CD4-positive, alpha-beta T cell (primary cell): ENCODE measurements around the gene NLGN1. TPM values are rescaled to one million over a fixed set of nuclear protein-coding genes. Genes with fewer than 3 reads are reported as not detected.
"Not testable (repeated sequence)": the region's sequence is repeated elsewhere in the genome, so short reads cannot be mapped to it uniquely, and the experiment has no call there.

Experiments used
- ATAC-seq: fragments of 200-7000 bp; cut with Tn5 transposase; one replicate; pipeline ENCODE4 v1.10.0; 2022; ENCODE audit warnings: mild to moderate bottlenecking; ENCODE audit not compliant: poor library complexity
- CTCF ChIA-PET: fragments of 350-600 bp; sonication (Branson Sonifier 250); formaldehyde crosslinking; loops from one replicate; lab custom pipeline; 2021; ENCODE audit warnings: antibody characterized with exemption, inconsistent platforms; lab: Charles Lee
- POLR2A ChIA-PET: fragments of 350-600 bp; sonication (Branson Sonifier 250); formaldehyde crosslinking; loops from one replicate; lab custom pipeline; 2021; ENCODE audit warnings: antibody characterized with exemption, inconsistent platforms; lab: Charles Lee
- DNase-seq, 14 experiments: peaks; one replicate each; pipeline ENCODE4 v3.0.0-alpha.2; 2013 to 2020; ENCODE audit warnings: mixed read lengths in 2 of 14
- H3K27ac ChIP-seq, 2 donors: one replicate each; pipeline versions ENCODE4 v1.5.1 to v1.7.0; 2013; ENCODE audit warnings: low read length in 2 of 2, low read depth in 1 of 2, mild to moderate bottlenecking in 1 of 2
- H3K27me3 ChIP-seq, 2 experiments: 1 replicate in 1 of 2; 2 replicates in 1 of 2; pipeline versions ENCODE4 v1.6.1 to v1.7.0; 2013; ENCODE audit warnings: low read length in 2 of 2, control low read depth in 1 of 2, mild to moderate bottlenecking in 1 of 2, moderate library complexity in 1 of 2; ENCODE audit not compliant: insufficient read depth in 2 of 2, control insufficient read depth in 1 of 2
- H3K36me3 ChIP-seq: one replicate; pipeline ENCODE4 v1.6.1; 2013; ENCODE audit warnings: low read length, control low read depth; ENCODE audit not compliant: insufficient read depth
- H3K4me1 ChIP-seq: one replicate; pipeline ENCODE4 v1.6.1; 2013; ENCODE audit warnings: low read length, control low read depth; ENCODE audit not compliant: insufficient read depth
- H3K4me3 ChIP-seq: one replicate; pipeline ENCODE4 v1.5.1; 2013; ENCODE audit warnings: mild to moderate bottlenecking, low read length, moderate library complexity
- H3K9me3 ChIP-seq, 2 experiments: 1 replicate in 1 of 2; 2 replicates in 1 of 2; pipeline versions ENCODE4 v1.6.1 to v1.7.0; 2013; ENCODE audit warnings: low read length in 2 of 2, mild to moderate bottlenecking in 2 of 2, control low read depth in 1 of 2, moderate library complexity in 1 of 2; ENCODE audit not compliant: control insufficient read depth in 1 of 2, insufficient read depth in 1 of 2
- H3K27ac Mint-ChIP-seq: one replicate; pipeline ENCODE4 v1.8.0; 2020; ENCODE audit warnings: mixed read lengths
- H3K27me3 Mint-ChIP-seq: one replicate; pipeline ENCODE4 v1.8.0; 2021; ENCODE audit warnings: mixed read lengths
- H3K36me3 Mint-ChIP-seq: one replicate; pipeline ENCODE4 v1.8.0; 2021; ENCODE audit warnings: low read depth, mixed read lengths
- H3K4me1 Mint-ChIP-seq: one replicate; pipeline ENCODE4 v1.8.0; 2021; ENCODE audit warnings: low read depth, mixed read lengths
- H3K4me3 Mint-ChIP-seq: one replicate; pipeline ENCODE4 v1.8.0; 2020; ENCODE audit warnings: mild to moderate bottlenecking, mixed read lengths
- H3K9me3 Mint-ChIP-seq: one replicate; pipeline ENCODE4 v1.8.0; 2020; ENCODE audit warnings: mixed read lengths
- CTCF ChIP-seq: fragments of 200-600 bp; IDR thresholded peaks from one replicate; pipeline ENCODE4 v1.8.0; 2022; ENCODE audit warnings: antibody characterized with exemption, mild to moderate bottlenecking
- intact Hi-C, 2 experiments: fragments of 100-400 bp; cut with DNase I in 1 of 2; cut with micrococcal nuclease in 1 of 2; formaldehyde crosslinking; loops; one replicate each; pipeline versions ENCODE4 v1.15.1 to v1.9.0; 2023 to 2025; cut with DNase I, micrococcal nuclease
- total RNA-seq, 174 experiments: library from RNA in 2 of 174; stranded (reverse) in 2 of 174; gene quantifications; one replicate each; pipeline ENCODE4 v1.2.3 and lab custom pipeline; 2021 to 2026

The NLGN1 gene
- total RNA-seq, 2 experiments from 2014 or later: not detected

GRCh38 chr3:173430576-173430975, 33.0 kb downstream of the NLGN1 start:
- Histone ChIP-seq H3K9me3 (peaks cover 5 to 19% of the 10 kb centered on the region in 2 experiments), H3K36me3 (no peaks in the 10 kb centered on the region), H3K4me1 (no peaks in the 10 kb centered on the region), H3K27me3 (no peaks in the 10 kb centered on the region), H3K27ac (no peak overlapping the region), H3K4me3 (no peak overlapping the region)
- Mint-ChIP-seq H3K4me1 (no peaks in the 10 kb centered on the region), H3K36me3 (no peaks in the 10 kb centered on the region), H3K27me3 (no peaks in the 10 kb centered on the region), H3K27ac (no peak overlapping the region), H3K9me3 (peaks cover 14% of the 10 kb centered on the region), H3K4me3 (no peak overlapping the region)
- ChIA-PET CTCF (no interaction called here), POLR2A (no interaction called here)
- intact Hi-C loops: no loop called here
- no peak for TF ChIP-seq CTCF
- DNase-seq (no peak), ATAC-seq (no peak)

DNA sequence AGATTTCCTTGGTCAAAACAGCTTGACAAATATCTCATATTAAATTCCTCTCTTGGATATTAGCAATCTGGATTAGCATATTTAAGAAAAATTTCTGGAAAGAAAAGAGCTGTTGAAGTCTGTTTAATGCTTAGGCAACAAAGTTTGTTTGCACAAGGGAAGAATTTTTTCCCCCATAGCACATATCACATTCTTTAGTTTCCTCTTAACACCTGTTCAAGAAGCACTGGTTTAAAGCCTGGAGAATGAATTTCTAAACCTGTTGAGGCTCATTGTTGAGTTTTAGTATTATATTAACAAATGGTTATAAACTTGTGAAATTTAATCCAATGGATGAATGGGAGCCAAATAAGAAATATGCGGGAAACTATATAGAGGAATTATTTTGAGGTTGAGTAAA, 41.5 kb downstream of the NLGN1 start:
- Mint-ChIP-seq H3K27ac (no peak overlapping the region), H3K4me3 (no peak overlapping the region), H3K9me3 (peaks cover 2% of the 10 kb centered on the region), H3K36me3 (no peaks in the 10 kb centered on the region), H3K4me1 (no peaks in the 10 kb centered on the region), H3K27me3 (no peaks in the 10 kb centered on the region)
- no peaks in the 10 kb centered on the region for H3K27me3 ChIP-seq
- intact Hi-C loops: no loop called here
- ChIA-PET POLR2A (no interaction called here), CTCF (no interaction called here)
- ATAC-seq (no peak), DNase-seq (no peak)
- H3K4me1 ChIP-seq: no peaks in the 10 kb centered on the region
- H3K9me3 ChIP-seq: peaks cover 0 to 3% of the 10 kb centered on the region in 2 experiments
- TF ChIP-seq CTCF: no peak
- no peak overlapping the region for H3K4me3 ChIP-seq
- no peaks in the 10 kb centered on the region for H3K36me3 ChIP-seq
- H3K27ac ChIP-seq: no peak overlapping the region

DNA sequence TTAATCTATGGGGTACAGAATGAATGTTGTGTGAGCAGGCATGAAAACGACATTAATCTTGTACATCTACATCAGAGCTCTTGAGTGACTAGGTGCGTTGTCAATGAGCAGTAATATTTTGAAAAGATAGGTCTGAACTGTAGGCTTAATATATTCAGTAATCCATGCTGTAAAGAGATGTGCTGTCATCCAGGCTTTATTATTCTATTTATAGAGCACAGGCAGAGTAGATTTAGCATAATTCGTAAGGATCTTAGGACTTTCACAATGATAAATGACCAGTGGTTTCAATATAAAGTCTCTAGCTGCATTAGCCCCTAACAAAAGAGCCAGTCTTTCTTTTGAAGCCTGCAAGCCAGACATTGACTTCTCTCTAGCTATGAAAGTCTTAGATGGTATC, 43.0 kb downstream of the NLGN1 start:
- no peaks in the 10 kb centered on the region for H3K4me1 Mint-ChIP-seq
- no peak for TF ChIP-seq CTCF
- H3K27me3 Mint-ChIP-seq: no peaks in the 10 kb centered on the region
- intact Hi-C loops: no loop called here
- DNase-seq: no peak
- POLR2A ChIA-PET: no interaction called here
- H3K36me3 Mint-ChIP-seq: no peaks in the 10 kb centered on the region
- H3K27me3 ChIP-seq: no peaks in the 10 kb centered on the region
- no peak overlapping the region for H3K27ac Mint-ChIP-seq
- no peak for ATAC-seq
- H3K4me3 Mint-ChIP-seq: no peak overlapping the region
- H3K36me3 ChIP-seq: no peaks in the 10 kb centered on the region
- peaks cover 2% of the 10 kb centered on the region for H3K9me3 Mint-ChIP-seq
- H3K4me1 ChIP-seq: no peaks in the 10 kb centered on the region
- H3K9me3 ChIP-seq: peaks cover 0 to 1% of the 10 kb centered on the region in 2 experiments
- CTCF ChIA-PET: no interaction called here
- H3K4me3 ChIP-seq: no peak overlapping the region
- H3K27ac ChIP-seq: no peak overlapping the region

GRCh38 chr3:173451561-173451960, 54.0 kb downstream of the NLGN1 start:
- intact Hi-C loops, H3K27me3 ChIP-seq, ATAC-seq, H3K36me3 Mint-ChIP-seq, H3K9me3 Mint-ChIP-seq, H3K4me3 ChIP-seq, H3K27ac ChIP-seq, H3K36me3 ChIP-seq, H3K27me3 Mint-ChIP-seq, H3K4me1 Mint-ChIP-seq, CTCF ChIA-PET, POLR2A ChIA-PET, H3K4me3 Mint-ChIP-seq, H3K4me1 ChIP-seq, DNase-seq, H3K27ac Mint-ChIP-seq: not testable (repeated sequence)
- peaks cover 0 to 10% of the 10 kb centered on the region in 2 experiments for H3K9me3 ChIP-seq
